H1 (cell line): ENCODE measurements around the gene CREB3L4. TPM values are rescaled to one million over a fixed set of nuclear protein-coding genes. Genes with fewer than 3 reads are reported as not detected.

Experiments
- CTCF ChIA-PET: fragments of 300-600 bp; sonication (Branson Sonifier 250); formaldehyde crosslinking; loops from one replicate; lab custom pipeline; 2021; ENCODE audit not compliant: partially characterized antibody; lab: Charles Lee
- POLR2A ChIA-PET: fragments of 300-600 bp; sonication (Branson Sonifier 250); formaldehyde crosslinking; loops from one replicate; lab custom pipeline; 2021; ENCODE audit warnings: inconsistent platforms; ENCODE audit not compliant: partially characterized antibody; lab: Charles Lee
- DNase-seq, 2 experiments: peaks; one replicate each; pipeline versions ENCODE4 v3.0.0 to v3.0.0-alpha.2; 2010 to 2022; ENCODE audit warnings: low spot score in 2 of 2, low read depth in 1 of 2, mixed read lengths in 1 of 2
- FAIRE-seq: peaks from 2 replicates; lab custom pipeline; 2011; peaks lifted over from hg19 to GRCh38; lab: Jason Lieb, UNC
- H2AFZ ChIP-seq: 2 replicates; pipeline ENCODE4 v1.8.1; 2012; ENCODE audit warnings: low read length, inconsistent platforms
- H2AK5ac ChIP-seq: 2 replicates; pipeline ENCODE4 v1.6.1; 2013; ENCODE audit warnings: low read depth, low read length
- H2BK120ac ChIP-seq: replicated peaks from 2 replicates; pipeline ENCODE3; 2013; ENCODE audit warnings: low read depth, low read length, inconsistent platforms
- H2BK12ac ChIP-seq: 2 replicates; pipeline ENCODE4 v1.6.1; 2013; ENCODE audit warnings: low read depth, low read length
- H2BK15ac ChIP-seq: 2 replicates; pipeline ENCODE4 v1.6.1; 2013; ENCODE audit warnings: low read length
- H2BK20ac ChIP-seq: 2 replicates; pipeline ENCODE4 v1.6.1; 2013; ENCODE audit warnings: low read length
- H2BK5ac ChIP-seq: 2 replicates; pipeline ENCODE4 v1.6.1; 2013; ENCODE audit warnings: low read depth, low read length
- H3K14ac ChIP-seq: 2 replicates; pipeline ENCODE4 v1.6.1; 2013; ENCODE audit warnings: inconsistent platforms; ENCODE audit not compliant: insufficient read length
- H3K18ac ChIP-seq: 2 replicates; pipeline ENCODE4 v1.6.1; 2013; ENCODE audit warnings: low read length; ENCODE audit errors: extremely low read depth
- H3K23ac ChIP-seq: 2 replicates; pipeline ENCODE4 v1.6.1; 2013; ENCODE audit warnings: inconsistent platforms; ENCODE audit not compliant: insufficient read length
- H3K23me2 ChIP-seq: 2 replicates; pipeline ENCODE4 v1.6.1; 2013; ENCODE audit warnings: low read depth, low read length
- H3K27ac ChIP-seq: 2 replicates; pipeline ENCODE4 v1.6.1; 2011; ENCODE audit warnings: low read depth, low read length, inconsistent platforms
- H3K27me3 ChIP-seq, 4 experiments: replicated peaks in 1 of 4; 1 replicate in 1 of 4; 2 replicates in 3 of 4; pipeline versions ENCODE4 v1.6.1 to v1.8.1; 2011 to 2013; ENCODE audit warnings: low read length in 3 of 4, mild to moderate bottlenecking in 3 of 4, inconsistent platforms in 2 of 4, mixed read lengths in 2 of 4, moderate library complexity in 1 of 4; ENCODE audit not compliant: control insufficient read depth in 3 of 4, insufficient read depth in 3 of 4; ENCODE audit errors: extremely low read depth in 1 of 4
- H3K36me3 ChIP-seq, 4 experiments: 2 replicates each; pipeline versions ENCODE4 v1.6.1 to v1.8.1; 2011 to 2013; ENCODE audit warnings: mild to moderate bottlenecking in 4 of 4, low read length in 3 of 4, moderate library complexity in 2 of 4, control low read depth in 1 of 4, inconsistent platforms in 1 of 4; ENCODE audit not compliant: insufficient read depth in 4 of 4, control insufficient read depth in 2 of 4
- H3K4ac ChIP-seq: replicated peaks from 2 replicates; pipeline ENCODE3; 2013; ENCODE audit warnings: low read length, low read depth, mixed read lengths, inconsistent platforms; ENCODE audit not compliant: insufficient read length
- H3K4me1 ChIP-seq, 4 experiments: replicated peaks in 1 of 4; 1 replicate in 1 of 4; 2 replicates in 3 of 4; pipeline versions ENCODE4 v1.6.1 to v1.8.1; 2011 to 2013; ENCODE audit warnings: low read length in 3 of 4, inconsistent platforms in 2 of 4, mixed read lengths in 1 of 4; ENCODE audit not compliant: insufficient read depth in 4 of 4, control insufficient read depth in 3 of 4
- H3K4me2 ChIP-seq, 2 experiments: 2 replicates each; pipeline versions ENCODE4 v1.6.1 to v1.8.1; 2011 to 2013; ENCODE audit warnings: low read depth in 2 of 2, low read length in 2 of 2, control low read depth in 1 of 2, inconsistent platforms in 1 of 2, mild to moderate bottlenecking in 1 of 2; ENCODE audit not compliant: insufficient read depth in 1 of 2
- H3K4me3 ChIP-seq, 4 experiments: fragments of 200-600, 300-600 bp in 1 of 4; sonication (generic), shearing (Covaris generic), sonication (Bioruptor Twin) in 1 of 4; 2 replicates each; pipeline versions ENCODE4 v1.5.1 to v1.8.1; 2011 to 2016; ENCODE audit warnings: low read length in 4 of 4, low read depth in 3 of 4, control low read depth in 2 of 4, inconsistent platforms in 2 of 4, mild to moderate bottlenecking in 2 of 4, mixed read lengths in 1 of 4, moderate library complexity in 1 of 4; ENCODE audit not compliant: insufficient read depth in 2 of 4; ENCODE audit errors: extremely low read depth in 1 of 4
- H3K56ac ChIP-seq: replicated peaks from 2 replicates; pipeline ENCODE3; 2013; ENCODE audit warnings: low read depth, mild to moderate bottlenecking, mixed read lengths, low read length, inconsistent platforms; ENCODE audit not compliant: insufficient read length
- H3K79me1 ChIP-seq: 2 replicates; pipeline ENCODE4 v1.6.1; 2013; ENCODE audit warnings: low read depth, low read length, control low read depth
- H3K79me2 ChIP-seq, 2 experiments: 2 replicates each; pipeline versions ENCODE4 v1.6.1 to v1.8.1; 2012 to 2013; ENCODE audit warnings: low read length in 2 of 2, mild to moderate bottlenecking in 2 of 2, inconsistent platforms in 1 of 2; ENCODE audit not compliant: insufficient read depth in 2 of 2, control insufficient read depth in 1 of 2
- H3K9ac ChIP-seq, 4 experiments: replicated peaks in 1 of 4; 1 replicate in 1 of 4; 2 replicates in 3 of 4; pipeline versions ENCODE4 v1.6.1 to v1.8.1; 2011 to 2013; ENCODE audit warnings: low read depth in 3 of 4, low read length in 3 of 4, control low read depth in 2 of 4, mild to moderate bottlenecking in 2 of 4, moderate library complexity in 2 of 4, inconsistent platforms in 1 of 4; ENCODE audit errors: extremely low read depth in 1 of 4
- H3K9me3 ChIP-seq, 2 experiments: 2 replicates each; pipeline versions ENCODE4 v1.6.1 to v1.8.1; 2012 to 2013; ENCODE audit warnings: mild to moderate bottlenecking in 2 of 2, moderate library complexity in 2 of 2, control low read depth in 1 of 2, inconsistent platforms in 1 of 2, low read depth in 1 of 2, low read length in 1 of 2, mixed read lengths in 1 of 2; ENCODE audit not compliant: insufficient read depth in 2 of 2
- H4K20me1 ChIP-seq, 2 experiments: replicated peaks in 1 of 2; 2 replicates each; pipeline versions ENCODE3 to v1.8.1; 2011 to 2013; ENCODE audit warnings: inconsistent platforms in 2 of 2, low read length in 2 of 2, mild to moderate bottlenecking in 1 of 2; ENCODE audit not compliant: insufficient read depth in 2 of 2, control insufficient read depth in 1 of 2
- H4K5ac ChIP-seq: 2 replicates; pipeline ENCODE4 v1.6.1; 2013; ENCODE audit warnings: low read length, low read depth, mixed read lengths, inconsistent platforms; ENCODE audit not compliant: insufficient read length
- H4K8ac ChIP-seq: 2 replicates; pipeline ENCODE4 v1.8.0; 2013; ENCODE audit warnings: mild to moderate bottlenecking, moderate library complexity, low read length, inconsistent platforms; ENCODE audit not compliant: insufficient read depth; ENCODE audit errors: extremely low read depth
- H4K91ac ChIP-seq: replicated peaks from 2 replicates; pipeline ENCODE3; 2013; ENCODE audit warnings: low read length, mixed read lengths, inconsistent platforms; ENCODE audit not compliant: insufficient read length
- BACH1 ChIP-seq: IDR thresholded peaks from 2 replicates; pipeline ENCODE4 v1.6.1; 2012; ENCODE audit warnings: low read length, improper control_type of control experiment
- NANOG ChIP-seq: IDR thresholded peaks from 2 replicates; pipeline ENCODE4 v1.6.1; 2011; ENCODE audit warnings: low read length, low read depth, mild to moderate bottlenecking, inconsistent platforms; ENCODE audit not compliant: insufficient read depth, poor library complexity, severe bottlenecking
- POLR2A ChIP-seq, 2 experiments: IDR thresholded peaks; 1 replicate in 1 of 2; 2 replicates in 1 of 2; pipeline ENCODE4 v1.6.1; 2011; ENCODE audit warnings: low read depth in 2 of 2, low read length in 2 of 2, mild to moderate bottlenecking in 2 of 2; ENCODE audit errors: control extremely low read depth in 1 of 2
- RFX5 ChIP-seq: IDR thresholded peaks from 2 replicates; pipeline ENCODE4 v1.6.1; 2011; ENCODE audit warnings: low read depth, low read length, improper control_type of control experiment, borderline replicate concordance
- RXRA ChIP-seq: IDR thresholded peaks from 2 replicates; pipeline ENCODE4 v1.6.1; 2011; ENCODE audit warnings: low read depth, mild to moderate bottlenecking, low read length, moderate library complexity; ENCODE audit not compliant: insufficient read depth
- SIRT6 ChIP-seq: IDR thresholded peaks from one replicate; pipeline ENCODE4 v1.7.1; 2012; ENCODE audit warnings: low read length, inconsistent platforms
- TBP ChIP-seq: IDR thresholded peaks from 2 replicates; pipeline ENCODE4 v1.6.1; 2011; ENCODE audit warnings: low read depth, low read length, improper control_type of control experiment
- ZNF274 ChIP-seq: IDR thresholded peaks from 2 replicates; pipeline ENCODE4 v1.7.0; 2012; ENCODE audit warnings: low read length, borderline replicate concordance; ENCODE audit errors: extremely low read depth
- WGBS, 2 experiments: shearing (Covaris generic) in 1 of 2; methylation state at CpG; one replicate each; pipeline versions ENCODE4 v1.1.6 to v1.1.7; 2013 to 2015; ENCODE audit warnings: low lambda C conversion rate in 2 of 2, mixed read lengths in 2 of 2, inconsistent platforms in 1 of 2, low coverage in 1 of 2, missing lambda C conversion rate in 1 of 2; ENCODE audit not compliant: insufficient replicate concordance in 2 of 2, insufficient coverage in 1 of 2, insufficient read length in 1 of 2; ENCODE audit errors: extremely low coverage in 1 of 2, missing lambda C conversion rate in 1 of 2; 5-methylcytosine and 5-hydroxymethylcytosine counted together
- polyA plus RNA-seq, 7 experiments: library from polyadenylated mRNA; depleted of rRNA in 3 of 7; stranded (reverse) in 5 of 7; unstranded in 2 of 7; fragments of >200 nt in 5 of 7; fragments of 200-250 nt in 2 of 7; gene quantifications; 1 replicate in 5 of 7; 2 replicates in 1 of 7; 4 replicates in 1 of 7; pipeline versions ENCODE4 v1.2.1 to v1.2.3, GENCODE V29; 2011 to 2013; ENCODE audit warnings: missing spikeins in 2 of 7, mixed read lengths in 2 of 7
- total RNA-seq: library from RNA; stranded (reverse); fragmentation: NEBNext Ultra II Directional; extraction: Animal tissue kit (Norgen Biotek cat#: 25700); gene quantifications from 2 replicates; pipeline ENCODE4 v1.2.1, GENCODE V29; 2021

CREB3L4 gene
- total and polyA plus RNA-seq, 2 of the 8 experiments (the other 6 are each of a cell fraction or from before 2014, with no cell fraction given), result 34.4 to 54.0 TPM

DNA sequence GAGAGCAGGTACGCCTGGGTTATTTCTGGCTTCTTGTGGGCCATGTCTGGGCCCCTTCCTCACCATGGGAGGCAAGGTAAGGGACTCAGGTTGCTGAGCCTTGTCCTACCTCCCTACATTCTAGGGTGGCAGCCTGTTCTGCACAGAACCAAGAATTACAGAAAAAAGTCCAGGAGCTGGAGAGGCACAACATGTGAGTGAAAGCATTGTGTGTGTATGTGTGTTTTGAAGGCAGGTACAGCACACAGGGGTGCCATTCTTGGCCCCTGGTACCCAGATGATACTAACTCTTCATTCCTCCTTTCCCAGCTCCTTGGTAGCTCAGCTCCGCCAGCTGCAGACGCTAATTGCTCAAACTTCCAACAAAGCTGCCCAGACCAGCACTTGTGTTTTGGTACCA is 5.4 kb downstream of the CREB3L4 start:
- Histone ChIP-seq H3K4ac (no peak overlapping the region), H3K36me3 (peaks cover 11 to 36% (median 18%) of the 10 kb centered on the region in 4 experiments; a peak in 7 of 8 replicates), H3K4me3 (no peak overlapping the region), H3K23me2 (peaks cover 16% of the 10 kb centered on the region), H3K14ac (no peak overlapping the region), H3K4me2 (no peak overlapping the region), H3K27ac (no peak overlapping the region), H3K27me3 (no peaks in the 10 kb centered on the region), H3K18ac (no peak overlapping the region), H2AK5ac (no peak overlapping the region), H4K91ac (no peak overlapping the region), H3K9ac (no peak overlapping the region), H4K8ac (no peak overlapping the region), H3K4me1 (peaks cover 0 to 8% (median 3%) of the 10 kb centered on the region in 4 experiments; a peak in 4 of 7 replicates), H4K5ac (no peak overlapping the region), H3K79me1 (peaks cover 6% of the 10 kb centered on the region), H2BK120ac (no peak overlapping the region), H3K56ac (no peak overlapping the region), H3K23ac (no peak overlapping the region), H2AFZ (no peak overlapping the region), H3K79me2 (peaks cover 0 to 27% of the 10 kb centered on the region in 2 experiments; a peak in 2 of 4 replicates), H2BK5ac (no peak overlapping the region), H2BK12ac (no peak overlapping the region), H4K20me1 (no peaks in the 10 kb centered on the region), H3K9me3 (no peaks in the 10 kb centered on the region), H2BK20ac (no peak overlapping the region), H2BK15ac (no peak overlapping the region)
- FAIRE-seq (no peak), DNase-seq (no peak)
- WGBS, 2 experiments, result 96% methylated on average over 3 of the region's 3 CpGs; no CpG with 5 or more reads in 1 of the 2 experiments
- ChIA-PET POLR2A (interaction anchor here (1.6 to 15.5 kb wide), 6 partner anchors 7 to 180 kb away, joined by 3 to 276 read pairs (median 80); partner anchors contain the start of genes CREB3L4, CRTC2, DENND4B and RAB13), CTCF (interaction anchor here (2.2 to 3.8 kb wide), 3 partner anchors 10 to 27 kb away, joined by 8 to 14 read pairs (median 8); partner anchors contain the start of genes DENND4B, RAB13 and SLC39A1)
- no peak for TF ChIP-seq BACH1
- no peak for TF ChIP-seq RFX5
- TF ChIP-seq POLR2A (IDR thresholded peaks at IDR 0.05; ENCODE audit: control extremely low read depth in 1 of 2, low read depth in 2 of 2, low read length in 2 of 2), result no peak
- no peak for TF ChIP-seq ZNF274
- TF ChIP-seq TBP, result no peak
- TF ChIP-seq RXRA, result no peak
- no peak for TF ChIP-seq NANOG
- TF ChIP-seq SIRT6, result no peak
